Measurements from ENCODE around the gene MGAT5. TPM values are rescaled to one million over a fixed set of nuclear protein-coding genes. Genes with fewer than 3 reads are reported as not detected.

MGAT5 gene
- total RNA-seq, 1 donor from 2014 or later, result 54.4 TPM

GRCh38 chr2:134454426-134454825 lies 200.6 kb downstream of the MGAT5 start:
- Histone ChIP-seq H3K36me3 (no peaks in the 10 kb centered on the region), H3K4me1 (no peaks in the 10 kb centered on the region), H3K4me3 (no peak overlapping the region), H3K9me3 (no peaks in the 10 kb centered on the region), H3K27ac (no peak overlapping the region), H3K27me3 (no peaks in the 10 kb centered on the region)
- DNase-seq, result peak; percentile 9
- ATAC-seq, result no peak
- intact Hi-C loops (cut with DNase I), result no loop called here
- TF ChIP-seq, protein P1, sequence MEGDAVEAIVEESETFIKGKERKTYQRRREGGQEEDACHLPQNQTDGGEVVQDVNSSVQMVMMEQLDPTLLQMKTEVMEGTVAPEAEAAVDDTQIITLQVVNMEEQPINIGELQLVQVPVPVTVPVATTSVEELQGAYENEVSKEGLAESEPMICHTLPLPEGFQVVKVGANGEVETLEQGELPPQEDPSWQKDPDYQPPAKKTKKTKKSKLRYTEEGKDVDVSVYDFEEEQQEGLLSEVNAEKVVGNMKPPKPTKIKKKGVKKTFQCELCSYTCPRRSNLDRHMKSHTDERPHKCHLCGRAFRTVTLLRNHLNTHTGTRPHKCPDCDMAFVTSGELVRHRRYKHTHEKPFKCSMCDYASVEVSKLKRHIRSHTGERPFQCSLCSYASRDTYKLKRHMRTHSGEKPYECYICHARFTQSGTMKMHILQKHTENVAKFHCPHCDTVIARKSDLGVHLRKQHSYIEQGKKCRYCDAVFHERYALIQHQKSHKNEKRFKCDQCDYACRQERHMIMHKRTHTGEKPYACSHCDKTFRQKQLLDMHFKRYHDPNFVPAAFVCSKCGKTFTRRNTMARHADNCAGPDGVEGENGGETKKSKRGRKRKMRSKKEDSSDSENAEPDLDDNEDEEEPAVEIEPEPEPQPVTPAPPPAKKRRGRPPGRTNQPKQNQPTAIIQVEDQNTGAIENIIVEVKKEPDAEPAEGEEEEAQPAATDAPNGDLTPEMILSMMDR (IDR thresholded peaks at IDR 0.05), result no peak

GRCh38 chr2:134454931-134455330 lies 201.1 kb downstream of the MGAT5 start:
- no peak for ATAC-seq
- intact Hi-C loops (cut with DNase I), result no loop called here
- H3K27ac ChIP-seq, result no peak overlapping the region

DNA sequence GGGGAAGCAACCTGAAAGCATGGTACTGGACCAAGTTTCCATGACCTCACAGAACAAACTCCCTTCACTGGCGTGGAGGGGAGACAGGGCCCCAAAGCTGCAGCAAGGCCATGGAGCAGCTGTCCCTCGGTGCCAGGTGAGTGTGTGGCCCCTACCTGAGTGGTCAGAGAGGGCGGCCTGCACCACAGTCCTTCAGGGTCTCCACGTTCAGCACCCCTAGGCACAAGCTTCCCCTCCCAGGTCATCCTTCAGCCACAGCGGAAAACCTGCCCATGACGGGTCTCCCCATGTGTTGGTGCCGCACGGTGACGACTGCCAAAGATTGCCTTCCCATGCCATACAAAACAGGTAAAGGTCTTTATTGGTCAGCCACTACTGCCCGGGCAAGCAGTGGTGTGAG lies 201.6 kb downstream of the MGAT5 start:
- Histone ChIP-seq H3K36me3 (no peaks in the 10 kb centered on the region), H3K9me3 (no peaks in the 10 kb centered on the region), H3K4me1 (no peaks in the 10 kb centered on the region), H3K4me3 (no peak overlapping the region), H3K27me3 (no peaks in the 10 kb centered on the region), H3K27ac (no peak overlapping the region)
- TF ChIP-seq, protein P1 (IDR thresholded peaks at IDR 0.05), result no peak
- DNase-seq (peak; percentile 45), ATAC-seq (no peak)
- intact Hi-C loops (cut with DNase I), result no loop called here

More at GRCh38 chr2:134454931-134455330, 201.1 kb downstream of the MGAT5 start:
- H3K36me3 ChIP-seq, result no peaks in the 10 kb centered on the region
- no peak overlapping the region for H3K4me3 ChIP-seq
- H3K4me1 ChIP-seq, result no peaks in the 10 kb centered on the region
- H3K9me3 ChIP-seq, result no peaks in the 10 kb centered on the region
- H3K27me3 ChIP-seq, result no peaks in the 10 kb centered on the region
- DNase-seq, result peak; percentile 17
- TF ChIP-seq, protein P1 (IDR thresholded peaks at IDR 0.05), result no peak

GRCh38 chr2:134457353-134457752 lies 203.5 kb downstream of the MGAT5 start:
- Histone ChIP-seq H3K4me1 (no peaks in the 10 kb centered on the region), H3K27me3 (no peaks in the 10 kb centered on the region), H3K9me3 (no peaks in the 10 kb centered on the region), H3K36me3 (no peaks in the 10 kb centered on the region), H3K4me3 (no peak overlapping the region), H3K27ac (no peak overlapping the region)
- DNase-seq (peak; percentile 48), ATAC-seq (no peak)
- TF ChIP-seq, protein P1 (IDR thresholded peaks at IDR 0.05), result no peak
- intact Hi-C loops (cut with DNase I), result no loop called here

GRCh38 chr2:134457765-134458472 lies 204.0 kb downstream of the MGAT5 start:
- Histone ChIP-seq H3K4me3 (no peak overlapping the region), H3K27ac (no peak overlapping the region), H3K4me1 (no peaks in the 10 kb centered on the region), H3K27me3 (no peaks in the 10 kb centered on the region), H3K9me3 (no peaks in the 10 kb centered on the region), H3K36me3 (no peaks in the 10 kb centered on the region)
- intact Hi-C loops (cut with DNase I), result no loop called here
- ATAC-seq, result peak; percentile 75
- DNase-seq, result peak; percentile 73
- TF ChIP-seq, protein P1 (IDR thresholded peaks at IDR 0.05), result no peak

All from upper lobe of right lung (tissue), 1 donor.